AG10803 (cell line): Measurements from ENCODE around the gene CFAP99.

ENCODE experiments used
- DNase-seq: peaks from one replicate; pipeline ENCODE4 v3.0.0; 2010; ENCODE audit warnings: low read depth
- H3K4me3 ChIP-seq: 2 replicates; pipeline ENCODE4 v1.5.1; 2011; ENCODE audit warnings: mild to moderate bottlenecking, low read length, control low read depth
- TF ChIP-seq, protein P1 (sequence below): conservative IDR thresholded peaks from 2 replicates; pipeline ENCODE4 v1.5.1; 2011; ENCODE audit warnings: mild to moderate bottlenecking, low read length, control low read depth, inconsistent platforms

Gene CFAP99

DNA sequence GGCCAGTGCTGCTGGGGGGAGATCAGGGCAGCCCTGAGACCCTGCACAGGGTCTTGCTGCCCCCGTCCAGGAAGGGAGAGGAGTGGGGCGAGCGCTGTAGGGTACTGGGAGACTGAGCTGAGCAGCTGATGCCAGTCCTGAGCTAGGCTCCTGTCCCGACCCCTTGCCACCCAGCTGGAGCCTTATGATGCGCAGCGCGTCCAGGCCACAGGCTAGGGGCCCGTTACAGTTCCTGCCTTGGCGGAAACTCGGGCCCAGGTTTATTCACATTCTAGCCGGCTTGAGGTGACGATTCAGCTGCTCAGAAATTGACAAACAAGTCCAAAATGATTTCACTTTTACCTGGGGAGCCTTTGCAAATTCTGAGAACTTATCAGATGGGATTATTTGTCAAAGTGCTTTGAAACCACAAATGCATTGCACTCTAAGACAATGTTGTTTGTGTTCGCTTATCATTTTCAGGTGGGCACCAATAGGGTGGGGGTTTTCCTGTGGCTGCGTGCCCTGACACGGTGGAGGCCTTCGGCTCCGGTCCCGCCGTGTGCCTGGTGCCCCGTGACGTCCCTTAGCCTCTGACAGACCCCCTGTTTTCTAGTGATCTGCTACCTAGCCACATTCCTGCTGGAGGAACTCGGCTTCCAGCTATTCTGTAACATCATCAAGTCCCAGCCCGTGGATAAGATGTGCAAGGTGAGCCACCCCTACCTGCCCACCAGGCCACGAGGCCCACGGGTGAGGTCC lies 18.9 kb downstream of the CFAP99 start:
- TF ChIP-seq, protein P1, sequence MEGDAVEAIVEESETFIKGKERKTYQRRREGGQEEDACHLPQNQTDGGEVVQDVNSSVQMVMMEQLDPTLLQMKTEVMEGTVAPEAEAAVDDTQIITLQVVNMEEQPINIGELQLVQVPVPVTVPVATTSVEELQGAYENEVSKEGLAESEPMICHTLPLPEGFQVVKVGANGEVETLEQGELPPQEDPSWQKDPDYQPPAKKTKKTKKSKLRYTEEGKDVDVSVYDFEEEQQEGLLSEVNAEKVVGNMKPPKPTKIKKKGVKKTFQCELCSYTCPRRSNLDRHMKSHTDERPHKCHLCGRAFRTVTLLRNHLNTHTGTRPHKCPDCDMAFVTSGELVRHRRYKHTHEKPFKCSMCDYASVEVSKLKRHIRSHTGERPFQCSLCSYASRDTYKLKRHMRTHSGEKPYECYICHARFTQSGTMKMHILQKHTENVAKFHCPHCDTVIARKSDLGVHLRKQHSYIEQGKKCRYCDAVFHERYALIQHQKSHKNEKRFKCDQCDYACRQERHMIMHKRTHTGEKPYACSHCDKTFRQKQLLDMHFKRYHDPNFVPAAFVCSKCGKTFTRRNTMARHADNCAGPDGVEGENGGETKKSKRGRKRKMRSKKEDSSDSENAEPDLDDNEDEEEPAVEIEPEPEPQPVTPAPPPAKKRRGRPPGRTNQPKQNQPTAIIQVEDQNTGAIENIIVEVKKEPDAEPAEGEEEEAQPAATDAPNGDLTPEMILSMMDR, result no peak
- H3K4me3 ChIP-seq, result no peak overlapping the region

DNA sequence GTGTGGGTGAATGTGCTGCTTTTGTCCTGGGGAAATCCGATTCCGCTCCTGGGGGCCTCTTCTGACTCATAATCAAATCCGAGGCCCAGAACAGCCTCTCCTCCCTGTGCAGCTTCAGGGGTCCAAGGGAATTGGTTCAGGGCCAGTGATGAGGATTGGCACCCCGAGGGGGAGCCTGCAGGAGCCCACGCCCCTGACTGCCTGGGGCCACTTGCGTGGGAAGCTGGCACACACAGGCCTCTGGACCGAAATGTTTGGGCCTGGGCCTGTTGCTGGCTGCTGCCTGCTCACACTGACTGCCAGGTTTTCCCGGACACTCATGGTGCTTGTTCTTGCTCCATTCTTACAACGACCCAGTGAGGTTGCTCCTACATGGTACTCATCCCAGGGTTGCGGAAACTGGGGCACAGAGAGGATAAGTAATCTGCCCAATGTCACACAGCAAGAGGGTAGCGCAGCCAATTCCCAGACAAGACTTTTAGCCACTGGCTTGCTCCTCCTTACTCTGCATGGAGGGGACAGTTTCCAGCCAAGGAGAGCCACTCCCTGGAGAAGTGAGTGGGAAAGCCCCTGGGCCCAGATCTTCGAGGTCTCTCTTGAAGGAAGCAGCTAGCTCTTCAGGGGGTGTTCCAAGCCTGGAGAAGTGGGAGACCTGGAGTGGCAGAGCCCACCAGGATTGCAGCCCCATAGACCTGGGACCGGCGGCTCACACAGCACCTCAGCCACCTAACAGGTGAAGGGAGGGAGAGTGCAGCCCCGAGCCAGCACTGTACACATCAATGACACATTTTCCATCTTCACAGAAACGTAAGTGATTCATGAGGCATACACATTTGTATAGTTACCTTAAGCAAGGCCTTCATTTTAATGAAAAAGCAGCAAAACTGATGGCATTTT lies 20.3 kb downstream of the CFAP99 start:
- no peak overlapping the region for H3K4me3 ChIP-seq
- no peak for DNase-seq
- TF ChIP-seq, protein P1, result no peak

More for the DNA sequence above, 18.9 kb downstream of the CFAP99 start:
- DNase-seq, result no peak

DNA sequence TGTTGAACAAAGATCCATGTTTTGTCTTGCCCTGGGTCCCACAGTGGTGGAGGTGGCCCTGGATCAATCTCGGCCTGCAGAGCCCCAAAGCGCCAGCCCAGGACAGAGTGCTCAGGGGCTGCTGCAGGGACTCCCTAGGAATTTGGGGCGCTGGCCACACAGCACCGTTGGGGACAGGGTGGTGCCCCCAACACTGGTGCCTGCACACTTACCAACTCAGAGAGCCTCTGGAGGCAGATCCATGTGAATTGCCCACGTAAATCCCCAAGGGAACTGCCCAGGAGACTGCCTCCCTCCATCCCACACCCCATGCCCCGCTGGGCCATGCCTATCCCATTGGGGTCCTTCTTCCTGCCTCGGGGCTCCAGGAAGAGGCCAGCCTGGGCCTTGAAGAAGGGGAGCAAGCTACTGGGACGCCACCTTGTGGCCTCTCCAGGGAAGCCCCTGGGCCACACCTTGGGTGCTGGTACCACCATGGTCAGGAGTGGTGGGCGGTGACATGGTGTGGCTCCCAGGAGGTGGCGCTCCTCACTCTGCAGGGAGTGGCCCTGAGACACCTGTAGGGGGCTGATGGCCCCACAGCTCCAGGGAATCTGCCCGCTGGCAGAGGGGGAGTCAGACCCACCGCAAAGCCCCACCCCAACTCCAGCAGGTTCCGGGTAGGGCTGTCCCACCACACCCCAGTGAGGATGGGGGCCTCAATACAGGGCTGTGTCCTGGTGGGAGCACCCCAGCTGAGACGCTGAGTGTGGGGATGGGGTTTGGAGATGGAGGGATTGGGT lies 22.8 kb downstream of the CFAP99 start:
- peak; percentile 38 for DNase-seq
- no peak overlapping the region for H3K4me3 ChIP-seq
- TF ChIP-seq, protein P1, result peak; percentile 60

DNA sequence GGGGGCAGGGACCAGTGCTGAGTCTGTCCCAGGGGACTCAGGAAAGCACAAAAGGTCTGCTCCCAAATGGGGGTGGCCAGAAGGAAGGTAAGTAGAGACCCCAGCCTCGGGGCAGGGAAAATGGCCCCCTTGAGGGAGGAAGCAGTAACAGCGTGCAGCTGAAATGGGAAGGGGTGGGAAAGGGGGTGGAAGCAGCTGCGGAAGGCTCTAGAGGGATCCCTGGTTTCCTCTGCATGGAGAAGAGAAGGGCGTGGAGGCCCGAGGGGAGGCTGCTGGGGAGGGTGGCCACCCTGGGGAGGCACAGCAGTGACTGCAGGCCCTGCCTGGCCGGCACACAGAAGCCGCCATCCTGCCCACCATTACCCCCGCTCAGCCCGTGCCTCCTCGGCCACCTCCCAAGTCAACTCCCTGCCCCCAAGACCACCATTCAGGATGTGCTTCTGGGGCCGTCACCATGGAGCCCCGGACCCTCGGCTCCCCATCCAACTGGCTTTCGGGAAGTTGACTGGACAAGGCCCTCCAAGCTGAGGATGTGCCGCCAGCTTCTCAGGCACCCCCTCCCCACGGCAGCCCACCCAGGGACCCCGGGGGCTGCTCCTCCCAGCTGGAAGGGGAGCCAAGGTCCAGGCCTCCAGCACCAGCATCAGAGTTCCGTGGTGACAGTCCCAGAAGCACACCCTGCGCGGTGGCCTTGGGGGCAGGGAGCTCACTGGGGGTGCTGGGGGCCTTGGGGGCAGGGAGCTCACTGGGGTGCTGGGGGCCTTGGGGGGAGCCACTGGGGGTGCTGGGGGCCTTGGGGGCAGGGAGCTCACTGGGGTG lies 23.6 kb downstream of the CFAP99 start:
- DNase-seq, result no peak
- no peak overlapping the region for H3K4me3 ChIP-seq
- TF ChIP-seq, protein P1, result no peak

DNA sequence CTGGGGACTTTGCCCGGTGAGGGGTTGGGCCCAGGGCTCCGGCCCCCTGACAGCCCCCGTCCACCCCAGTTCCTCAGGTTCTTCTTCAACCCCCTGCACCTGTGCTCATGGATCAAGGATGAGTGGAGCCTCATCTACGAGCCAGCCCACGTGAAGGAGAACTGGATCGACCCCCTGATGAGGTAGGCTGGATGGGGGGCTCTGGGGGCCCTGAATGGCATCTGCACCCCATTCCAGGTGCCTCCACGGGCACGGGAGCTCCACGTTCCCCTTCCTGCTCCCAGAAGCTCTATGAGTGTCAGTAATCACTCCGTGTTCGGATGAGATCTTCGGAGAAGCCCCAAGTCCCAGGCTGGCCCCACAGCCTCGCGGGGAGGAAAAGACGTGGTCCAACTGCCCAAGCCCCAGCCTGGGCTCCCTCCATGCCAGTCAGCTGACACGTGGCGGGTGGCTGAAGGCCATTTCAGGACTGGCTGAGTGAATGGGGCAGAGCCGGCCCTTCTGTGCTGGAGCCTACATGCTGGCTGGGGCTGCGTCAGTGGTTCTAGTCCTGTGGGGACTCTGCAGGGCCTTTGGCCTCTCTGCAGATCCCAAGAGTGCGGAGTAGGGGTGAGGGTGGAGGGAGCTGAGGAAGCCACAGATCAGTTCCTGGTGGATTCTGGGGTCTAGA lies 24.4 kb downstream of the CFAP99 start:
- TF ChIP-seq, protein P1, result no peak
- DNase-seq, result no peak
- no peak overlapping the region for H3K4me3 ChIP-seq
